DLD1 (cell line): Measurements from ENCODE around the gene CCDC182.

Experiments
- in situ Hi-C: cut with HindIII; loops from 2 replicates; pipeline ENCODE4 v1.10.0; 2017; ENCODE audit warnings: low sequenced_read_pairs

CCDC182 gene

GRCh38 chr17:57704448-57704847 lies 40.7 kb downstream of the CCDC182 start:
- in situ Hi-C loops, result no loop called here

GRCh38 chr17:57703273-57703672 lies 41.8 kb downstream of the CCDC182 start:
- in situ Hi-C loops, result no loop called here

- in situ Hi-C loops, result no loop called here
Measured at GRCh38 chr17:57701124-57701523, 44.0 kb downstream of the CCDC182 start.

- in situ Hi-C loops, result no loop called here
Measured at GRCh38 chr17:57699751-57700219, 45.3 kb downstream of the CCDC182 start.

- in situ Hi-C loops, result no loop called here
Measured at GRCh38 chr17:57697891-57698711, 47.0 kb downstream of the CCDC182 start.

GRCh38 chr17:57697197-57697596 lies 47.9 kb downstream of the CCDC182 start:
- in situ Hi-C loops, result no loop called here

- in situ Hi-C loops, result no loop called here
Measured at GRCh38 chr17:57696050-57696449, 49.0 kb downstream of the CCDC182 start.
